Thyroid gland (tissue), 4 donors: ENCODE results near the gene KCNJ9.

ENCODE experiments used
- CTCF ChIP-seq, 6 experiments: fragments of 200-600 bp in 3 of 6; fragments of 450-650 bp in 3 of 6; sonication (generic) in 3 of 6; IDR thresholded peaks; one replicate each; pipeline ENCODE4 v1.5.1; 2016 to 2019; ENCODE audit warnings: antibody characterized with exemption in 6 of 6, mild to moderate bottlenecking in 2 of 6, inconsistent platforms in 1 of 6, moderate library complexity in 1 of 6
- POLR2A ChIP-seq, 2 donors: fragments of 450-650 bp; IDR thresholded peaks; one replicate each; pipeline ENCODE4 v1.6.1; 2017; ENCODE audit warnings: antibody characterized with exemption in 2 of 2, mild to moderate bottlenecking in 2 of 2, moderate library complexity in 1 of 2

- TF ChIP-seq CTCF (IDR thresholded peaks at IDR 0.05), result no peak
- TF ChIP-seq POLR2A (IDR thresholded peaks at IDR 0.05), result no peak
These were observed 14.2 kb downstream of the KCNJ9 start for GRCh38 chr1:160095382-160096105.
